CD4-positive, CD25-positive, alpha-beta regulatory T cell (primary cell): ENCODE results near the gene C10orf90. TPM values are rescaled to one million over a fixed set of nuclear protein-coding genes. Genes with fewer than 3 reads are reported as not detected.

Source experiments
- ATAC-seq, 2 donors: fragments of 150-1000 bp; cut with Tn5 transposase; one replicate each; pipeline ENCODE4 v1.10.0; 2021; ENCODE audit warnings: low read depth in 2 of 2, moderate number of reproducible peaks in 2 of 2, moderate library complexity in 1 of 2
- DNase-seq, 3 donors: peaks; one replicate each; pipeline versions ENCODE4 v3.0.0 to v3.0.0-alpha.2; 2012 to 2022; ENCODE audit warnings: mixed read lengths in 1 of 3
- H3K27ac ChIP-seq: one replicate; pipeline ENCODE4 v1.7.0; 2013; ENCODE audit warnings: mild to moderate bottlenecking, low read length; ENCODE audit not compliant: insufficient read depth, poor library complexity, severe bottlenecking
- H3K27me3 ChIP-seq: one replicate; pipeline ENCODE4 v1.7.0; 2013; ENCODE audit warnings: low read length; ENCODE audit not compliant: control insufficient read depth, insufficient read depth
- H3K36me3 ChIP-seq: one replicate; pipeline ENCODE4 v1.7.0; 2013; ENCODE audit warnings: mild to moderate bottlenecking, low read length, moderate library complexity; ENCODE audit not compliant: control insufficient read depth, insufficient read depth
- H3K4me1 ChIP-seq: 2 replicates; pipeline ENCODE4 v1.7.0; 2013; ENCODE audit warnings: mild to moderate bottlenecking, low read length; ENCODE audit not compliant: insufficient read depth, control insufficient read depth, poor library complexity, severe bottlenecking
- H3K4me3 ChIP-seq: one replicate; pipeline ENCODE4 v1.7.0; 2013; ENCODE audit warnings: low read depth, mild to moderate bottlenecking, low read length, moderate library complexity
- H3K9me3 ChIP-seq, 2 experiments: 1 replicate in 1 of 2; 2 replicates in 1 of 2; pipeline ENCODE4 v1.7.0; 2013; ENCODE audit warnings: low read length in 2 of 2, mild to moderate bottlenecking in 1 of 2, moderate library complexity in 1 of 2; ENCODE audit not compliant: control insufficient read depth in 2 of 2
- H3K27ac Mint-ChIP-seq, 3 donors: one replicate each; pipeline ENCODE4 v1.8.0; 2020 to 2022; ENCODE audit warnings: mild to moderate bottlenecking in 3 of 3, mixed read lengths in 3 of 3, moderate library complexity in 2 of 3
- H3K27me3 Mint-ChIP-seq: one replicate; pipeline ENCODE4 v1.8.0; 2022; ENCODE audit warnings: mild to moderate bottlenecking, mixed read lengths
- H3K36me3 Mint-ChIP-seq: one replicate; pipeline ENCODE4 v1.8.0; 2020; ENCODE audit warnings: mixed read lengths
- H3K4me1 Mint-ChIP-seq, 4 donors: one replicate each; pipeline ENCODE4 v1.8.0; 2020 to 2022; ENCODE audit warnings: mixed read lengths in 4 of 4, mild to moderate bottlenecking in 1 of 4
- H3K4me3 Mint-ChIP-seq, 4 donors: one replicate each; pipeline ENCODE4 v1.8.0; 2020 to 2022; ENCODE audit warnings: mild to moderate bottlenecking in 4 of 4, mixed read lengths in 4 of 4, moderate library complexity in 3 of 4
- H3K9me3 Mint-ChIP-seq, 7 donors: one replicate each; pipeline ENCODE4 v1.8.0; 2020 to 2022; ENCODE audit warnings: mixed read lengths in 7 of 7, mild to moderate bottlenecking in 3 of 7, moderate library complexity in 2 of 7
- polyA plus RNA-seq, 4 donors: library from polyadenylated mRNA; unstranded; fragments of 300-500 nt; fragmentation: Illumina TruSeq; gene quantifications; one replicate each; pipeline ENCODE4 v1.2.3, GENCODE V29; 2021
- total RNA-seq: library from RNA; stranded (reverse); gene quantifications from one replicate; pipeline ENCODE4 v1.2.3, GENCODE V29; 2022

Gene C10orf90
- total and polyA plus RNA-seq, 5 donors from 2014 or later, result not detected

DNA sequence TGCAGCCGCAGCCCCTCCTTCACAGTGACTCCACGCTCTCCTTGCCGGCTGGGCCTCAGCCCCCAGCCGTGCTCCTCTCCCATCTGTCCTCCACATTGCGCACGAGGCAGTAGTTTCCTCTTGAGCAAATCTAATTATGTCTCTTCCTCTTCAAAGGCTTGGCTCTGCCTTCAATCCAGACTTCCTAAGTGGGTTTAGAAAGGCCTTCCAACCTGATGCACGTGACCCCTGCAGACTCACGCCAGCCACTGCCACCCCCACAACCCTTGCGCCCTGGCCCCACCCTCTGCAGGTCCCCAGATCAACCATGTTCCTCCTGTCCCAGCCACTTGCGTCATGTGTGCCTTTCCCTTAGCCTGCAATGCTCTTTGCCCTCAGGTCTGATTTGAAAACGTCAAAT lies 207.2 kb downstream of the C10orf90 start:
- no peak overlapping the region for H3K4me3 ChIP-seq
- Mint-ChIP-seq H3K4me1 (peaks cover 0 to 6% (median under 1%) of the 10 kb centered on the region in 4 donors), H3K27me3 (peaks cover 6% of the 10 kb centered on the region), H3K36me3 (no peaks in the 10 kb centered on the region), H3K27ac (no peak overlapping the region), H3K4me3 (no peak overlapping the region), H3K9me3 (peaks cover 0 to 1% (median 0%) of the 10 kb centered on the region in 7 donors)
- H3K27ac ChIP-seq, result no peak overlapping the region
- peaks cover under 1% of the 10 kb centered on the region for H3K4me1 ChIP-seq
- H3K36me3 ChIP-seq, result no peaks in the 10 kb centered on the region
- no peaks in the 10 kb centered on the region for H3K9me3 ChIP-seq
- no peak for ATAC-seq
- DNase-seq, result no peak
- no peaks in the 10 kb centered on the region for H3K27me3 ChIP-seq

GRCh38 chr10:126461289-126461940 lies 209.1 kb downstream of the C10orf90 start:
- no peak overlapping the region for H3K27ac ChIP-seq
- H3K9me3 ChIP-seq, result no peaks in the 10 kb centered on the region
- peaks cover 6% of the 10 kb centered on the region for H3K27me3 Mint-ChIP-seq
- no peak overlapping the region for H3K4me3 ChIP-seq
- ATAC-seq (no peak), DNase-seq (no peak)
- H3K36me3 Mint-ChIP-seq, result no peaks in the 10 kb centered on the region
- no peak overlapping the region for H3K27ac Mint-ChIP-seq
- no peaks in the 10 kb centered on the region for H3K4me1 ChIP-seq
- peaks cover 0 to 5% (median 0%) of the 10 kb centered on the region in 4 donors for H3K4me1 Mint-ChIP-seq
- peaks cover 0 to 1% (median 0%) of the 10 kb centered on the region in 7 donors for H3K9me3 Mint-ChIP-seq
- H3K4me3 Mint-ChIP-seq, result no peak overlapping the region
- no peaks in the 10 kb centered on the region for H3K36me3 ChIP-seq
- H3K27me3 ChIP-seq, result no peaks in the 10 kb centered on the region

- Mint-ChIP-seq H3K4me1 (peaks cover 0 to 5% (median 0%) of the 10 kb centered on the region in 4 donors), H3K27me3 (peaks cover 6% of the 10 kb centered on the region), H3K27ac (no peak overlapping the region), H3K9me3 (peaks cover 0 to 1% (median 0%) of the 10 kb centered on the region in 7 donors), H3K4me3 (no peak overlapping the region), H3K36me3 (no peaks in the 10 kb centered on the region)
- Histone ChIP-seq H3K27me3 (no peaks in the 10 kb centered on the region), H3K36me3 (no peaks in the 10 kb centered on the region), H3K4me3 (no peak overlapping the region), H3K4me1 (no peaks in the 10 kb centered on the region), H3K27ac (no peak overlapping the region), H3K9me3 (no peaks in the 10 kb centered on the region)
- ATAC-seq, result peak; percentile 40 to 69
- DNase-seq, result no peak
Measured at GRCh38 chr10:126459878-126460481, 210.5 kb downstream of the C10orf90 start.

GRCh38 chr10:126459032-126459831 lies 211.3 kb downstream of the C10orf90 start:
- Mint-ChIP-seq H3K27ac (no peak overlapping the region), H3K27me3 (peaks cover 6% of the 10 kb centered on the region), H3K4me1 (peaks cover 0 to 5% (median 0%) of the 10 kb centered on the region in 4 donors), H3K36me3 (no peaks in the 10 kb centered on the region), H3K4me3 (no peak overlapping the region), H3K9me3 (peaks cover 0 to 1% (median 0%) of the 10 kb centered on the region in 7 donors)
- no peak for DNase-seq
- Histone ChIP-seq H3K4me1 (no peaks in the 10 kb centered on the region), H3K9me3 (no peaks in the 10 kb centered on the region), H3K27me3 (no peaks in the 10 kb centered on the region), H3K4me3 (no peak overlapping the region), H3K27ac (no peak overlapping the region), H3K36me3 (no peaks in the 10 kb centered on the region)
- ATAC-seq, result no peak

DNA sequence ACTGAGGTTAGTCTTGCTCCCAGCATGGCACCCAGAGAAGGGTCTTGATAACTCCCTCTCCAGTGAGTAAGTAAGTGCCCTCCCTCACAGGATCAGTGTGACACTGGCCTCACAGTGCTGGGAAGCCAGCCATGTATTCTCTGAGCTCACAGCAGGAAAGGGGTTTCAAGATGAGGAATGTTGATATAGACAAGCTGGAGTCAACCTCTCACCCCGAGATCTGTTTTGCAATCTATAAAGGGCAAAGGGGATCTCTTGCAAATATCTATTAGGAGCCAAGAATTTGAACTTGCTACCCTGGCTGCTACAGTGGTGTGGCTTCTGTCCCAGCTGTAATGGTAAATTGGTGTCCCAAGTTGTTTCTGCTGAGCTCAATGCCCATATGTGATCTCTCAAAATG lies 212.0 kb downstream of the C10orf90 start:
- no peaks in the 10 kb centered on the region for H3K36me3 ChIP-seq
- no peak overlapping the region for H3K27ac Mint-ChIP-seq

GRCh38 chr10:126456632-126457031 lies 213.9 kb downstream of the C10orf90 start:
- H3K4me1 ChIP-seq, result no peaks in the 10 kb centered on the region
- H3K27ac ChIP-seq, result no peak overlapping the region
- DNase-seq (no peak), ATAC-seq (no peak)
- H3K9me3 ChIP-seq, result no peaks in the 10 kb centered on the region
- H3K36me3 ChIP-seq, result no peaks in the 10 kb centered on the region
- no peak overlapping the region for H3K4me3 ChIP-seq
- Mint-ChIP-seq H3K27ac (no peak overlapping the region), H3K27me3 (peaks cover 6% of the 10 kb centered on the region), H3K4me3 (no peak overlapping the region), H3K4me1 (peaks cover 0 to 5% (median 0%) of the 10 kb centered on the region in 4 donors), H3K9me3 (no peaks in the 10 kb centered on the region), H3K36me3 (no peaks in the 10 kb centered on the region)
- no peaks in the 10 kb centered on the region for H3K27me3 ChIP-seq

More for the DNA sequence above, 212.0 kb downstream of the C10orf90 start:
- Histone ChIP-seq H3K27ac (no peak overlapping the region), H3K4me1 (no peaks in the 10 kb centered on the region), H3K27me3 (no peaks in the 10 kb centered on the region), H3K4me3 (no peak overlapping the region), H3K9me3 (no peaks in the 10 kb centered on the region)
- peaks cover 0 to 5% (median 0%) of the 10 kb centered on the region in 4 donors for H3K4me1 Mint-ChIP-seq
- H3K27me3 Mint-ChIP-seq, result peaks cover 6% of the 10 kb centered on the region
- no peak for ATAC-seq
- peaks cover 0 to 1% (median 0%) of the 10 kb centered on the region in 7 donors for H3K9me3 Mint-ChIP-seq
- no peak overlapping the region for H3K4me3 Mint-ChIP-seq
- no peak for DNase-seq
- no peaks in the 10 kb centered on the region for H3K36me3 Mint-ChIP-seq

DNA sequence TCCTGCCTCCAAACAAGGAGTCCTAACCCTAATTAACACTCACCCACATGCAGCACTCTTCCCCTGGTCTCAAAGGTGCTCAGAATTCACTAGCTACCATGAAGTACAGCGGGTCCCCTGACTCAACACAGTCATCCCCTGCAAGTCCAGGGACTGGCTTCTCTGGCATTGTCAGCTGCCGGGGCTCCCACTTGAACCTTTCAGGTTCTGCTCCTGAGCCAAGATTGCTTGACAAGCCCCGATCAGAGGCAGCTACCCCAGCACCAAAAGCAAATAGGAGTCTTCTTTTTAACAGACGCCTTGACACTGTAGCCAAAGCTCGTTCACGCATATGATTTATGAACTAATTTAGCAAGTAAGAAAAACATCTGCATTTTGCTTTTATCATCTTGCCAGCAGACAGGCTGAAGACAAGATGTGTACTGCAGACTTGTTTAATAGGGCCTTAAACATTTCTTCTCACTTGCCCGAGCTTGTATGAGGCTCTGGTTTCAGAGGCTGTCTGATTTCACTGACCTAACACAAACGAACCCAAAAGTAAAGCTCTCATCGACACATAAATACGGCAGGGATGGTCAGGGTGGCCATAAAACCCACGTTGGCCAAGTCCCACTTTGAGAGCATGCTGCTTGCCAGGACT lies 214.6 kb downstream of the C10orf90 start:
- H3K4me1 Mint-ChIP-seq, result peaks cover 0 to 5% (median 0%) of the 10 kb centered on the region in 4 donors
- no peak for ATAC-seq
- Histone ChIP-seq H3K27me3 (no peaks in the 10 kb centered on the region), H3K27ac (no peak overlapping the region), H3K4me1 (no peaks in the 10 kb centered on the region), H3K36me3 (no peaks in the 10 kb centered on the region), H3K4me3 (no peak overlapping the region), H3K9me3 (no peaks in the 10 kb centered on the region)
- H3K27me3 Mint-ChIP-seq, result peaks cover 1% of the 10 kb centered on the region
- no peak overlapping the region for H3K27ac Mint-ChIP-seq
- no peaks in the 10 kb centered on the region for H3K36me3 Mint-ChIP-seq
- H3K4me3 Mint-ChIP-seq, result no peak overlapping the region
- peaks cover 0 to 4% (median 0%) of the 10 kb centered on the region in 7 donors for H3K9me3 Mint-ChIP-seq
- no peak for DNase-seq
